LNCaP clone FGC (cell line): ENCODE measurements around the gene CBX6.

Experiments used
- DNase-seq: peaks from one replicate; pipeline ENCODE4 v3.0.0-alpha.2; 2011; ENCODE audit warnings: low read depth
- H3K4me3 ChIP-seq: 2 replicates; pipeline ENCODE4 v1.5.1; 2011; ENCODE audit warnings: mild to moderate bottlenecking, low read depth, low read length, control low read depth
- TF ChIP-seq, protein P1 (sequence below): IDR thresholded peaks from 2 replicates; pipeline ENCODE4 v1.5.1; 2012; ENCODE audit warnings: mild to moderate bottlenecking; ENCODE audit not compliant: control insufficient read depth, insufficient read depth; ENCODE audit errors: extremely low read depth

Gene CBX6

GRCh38 chr22:38868286-38868721 lies 3.7 kb downstream of the CBX6 start:
- no peak for DNase-seq
- H3K4me3 ChIP-seq: no peak overlapping the region
- TF ChIP-seq, protein P1, sequence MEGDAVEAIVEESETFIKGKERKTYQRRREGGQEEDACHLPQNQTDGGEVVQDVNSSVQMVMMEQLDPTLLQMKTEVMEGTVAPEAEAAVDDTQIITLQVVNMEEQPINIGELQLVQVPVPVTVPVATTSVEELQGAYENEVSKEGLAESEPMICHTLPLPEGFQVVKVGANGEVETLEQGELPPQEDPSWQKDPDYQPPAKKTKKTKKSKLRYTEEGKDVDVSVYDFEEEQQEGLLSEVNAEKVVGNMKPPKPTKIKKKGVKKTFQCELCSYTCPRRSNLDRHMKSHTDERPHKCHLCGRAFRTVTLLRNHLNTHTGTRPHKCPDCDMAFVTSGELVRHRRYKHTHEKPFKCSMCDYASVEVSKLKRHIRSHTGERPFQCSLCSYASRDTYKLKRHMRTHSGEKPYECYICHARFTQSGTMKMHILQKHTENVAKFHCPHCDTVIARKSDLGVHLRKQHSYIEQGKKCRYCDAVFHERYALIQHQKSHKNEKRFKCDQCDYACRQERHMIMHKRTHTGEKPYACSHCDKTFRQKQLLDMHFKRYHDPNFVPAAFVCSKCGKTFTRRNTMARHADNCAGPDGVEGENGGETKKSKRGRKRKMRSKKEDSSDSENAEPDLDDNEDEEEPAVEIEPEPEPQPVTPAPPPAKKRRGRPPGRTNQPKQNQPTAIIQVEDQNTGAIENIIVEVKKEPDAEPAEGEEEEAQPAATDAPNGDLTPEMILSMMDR: no peak

DNA sequence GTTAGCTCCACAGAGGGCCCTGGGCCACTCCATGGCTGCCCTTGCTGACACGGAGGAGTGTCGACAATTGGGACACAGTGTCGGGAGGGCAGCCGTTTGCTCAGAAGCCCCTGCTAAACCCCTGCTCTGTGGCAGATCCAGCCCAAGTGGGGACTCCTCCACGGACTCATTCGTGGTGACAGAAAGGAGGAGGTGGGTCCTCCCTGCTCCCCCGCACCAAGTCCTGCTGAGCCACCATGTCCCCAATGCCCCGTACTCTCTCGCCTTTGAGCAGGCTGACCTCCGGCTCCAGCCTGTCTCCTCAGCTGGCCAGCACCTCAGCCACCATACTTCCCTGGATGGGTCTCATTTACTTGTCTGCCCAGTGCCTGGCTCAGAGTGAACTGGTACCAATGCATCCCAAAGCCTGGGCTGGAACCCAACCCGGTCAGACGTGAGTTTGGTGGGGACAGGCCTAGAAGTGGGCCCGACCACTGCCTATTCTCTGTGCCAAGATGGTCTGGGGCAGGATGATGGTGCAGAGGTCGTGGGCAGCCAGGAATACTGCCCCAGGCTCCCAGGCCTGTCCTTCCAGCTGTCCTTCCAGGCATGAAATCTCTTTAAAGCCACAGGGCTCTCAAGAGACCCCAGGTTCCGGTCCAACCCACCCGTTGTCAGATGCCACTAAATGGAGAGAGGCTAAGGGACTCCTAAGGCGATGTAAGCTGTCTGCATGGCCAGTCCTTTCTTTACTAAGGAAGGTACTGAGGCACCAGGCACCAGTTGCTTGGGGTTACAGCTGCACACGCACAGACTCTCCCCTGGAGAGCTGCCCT lies 4.3 kb downstream of the CBX6 start:
- TF ChIP-seq, protein P1: no peak
- no peak overlapping the region for H3K4me3 ChIP-seq

DNA sequence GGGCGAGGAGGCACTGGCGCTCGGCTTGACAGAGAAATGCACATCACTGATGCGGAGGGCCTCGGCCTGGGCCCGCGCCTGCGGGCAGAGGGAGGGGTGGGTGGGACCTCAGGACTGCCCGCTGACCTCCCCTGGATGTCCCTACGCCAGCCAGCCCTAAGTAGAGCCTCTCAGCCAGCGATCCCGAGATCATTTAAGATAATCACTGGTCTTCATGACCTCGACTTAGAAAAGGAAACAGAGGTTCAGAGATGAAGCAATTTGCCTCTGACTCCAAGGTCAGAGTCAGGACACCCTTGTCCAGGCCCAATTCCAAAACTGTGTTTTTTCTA lies 4.9 kb downstream of the CBX6 start:
- no peak overlapping the region for H3K4me3 ChIP-seq
- TF ChIP-seq, protein P1: no peak
- no peak for DNase-seq

More for the DNA sequence above, 4.3 kb downstream of the CBX6 start:
- DNase-seq: no peak

GRCh38 chr22:38866399-38867123 lies 5.5 kb downstream of the CBX6 start:
- DNase-seq: no peak
- TF ChIP-seq, protein P1: no peak
- no peak overlapping the region for H3K4me3 ChIP-seq

DNA sequence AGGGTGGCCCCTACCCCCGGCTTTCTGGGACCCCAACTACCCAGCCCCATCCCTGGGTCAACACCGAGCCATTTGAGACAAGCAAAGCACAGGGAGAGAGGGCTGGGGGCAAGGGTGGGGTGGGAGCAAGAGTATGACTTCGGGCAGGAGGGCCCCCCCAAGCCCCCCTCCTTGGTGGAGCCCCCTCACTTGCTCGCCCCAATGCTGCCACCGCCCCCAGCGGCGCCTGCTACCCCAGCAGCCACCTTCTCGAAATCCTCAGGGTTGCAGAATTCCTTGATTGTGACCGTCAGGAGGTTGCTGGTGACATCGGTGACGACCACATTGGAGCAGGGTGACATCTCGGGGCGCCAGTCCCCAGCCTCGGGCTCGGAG lies 6.0 kb downstream of the CBX6 start:
- DNase-seq: no peak
- H3K4me3 ChIP-seq: no peak overlapping the region
- TF ChIP-seq, protein P1: no peak

GRCh38 chr22:38865201-38866023 lies 6.6 kb downstream of the CBX6 start:
- DNase-seq: no peak

More at GRCh38 chr22:38865201-38866023, 6.6 kb downstream of the CBX6 start:
- TF ChIP-seq, protein P1: no peak
- H3K4me3 ChIP-seq: no peak overlapping the region
